Stimulated activated CD4-positive, alpha-beta T cell treated with anti-CD3 and anti-CD28 coated beads, TNF-alpha, amount 100 ng/mL, for 1 hour (primary cell): ENCODE measurements around the gene PAX8.
"Not testable (repeated sequence)": the region's sequence is repeated elsewhere in the genome, so short reads cannot be mapped to it uniquely, and the experiment has no call there.

Source experiments
- DNase-seq, 3 donors: peaks; one replicate each; pipeline ENCODE4 v3.0.0-alpha.2; 2020; ENCODE audit warnings: low read depth in 3 of 3, low spot score in 1 of 3

The PAX8 gene

GRCh38 chr2:113278742-113279139 is at the start of gene PAX8:
Gene PAX8, minus strand, starts transcription at chr2:113278921. Its CDS starts 527 bp downstream, at chr2:113278394.
- DNase-seq = no peak

- no peak for DNase-seq
These were observed 49.3 kb upstream of the PAX8 start for GRCh38 chr2:113328043-113328442.

GRCh38 chr2:113325161-113325731 is 46.5 kb upstream of the PAX8 start:
- not testable (repeated sequence) for DNase-seq

- peak in 2 of 3 donors; percentile 7 to 38 for DNase-seq
These were observed 46.0 kb upstream of the PAX8 start for GRCh38 chr2:113324684-113325160.

- not testable (repeated sequence) for DNase-seq
These were observed 44.4 kb upstream of the PAX8 start for GRCh38 chr2:113323129-113323528.

GRCh38 chr2:113320106-113320505 is 41.4 kb upstream of the PAX8 start:
- not testable (repeated sequence) for DNase-seq

GRCh38 chr2:113318941-113319340 is 40.2 kb upstream of the PAX8 start:
- DNase-seq = not testable (repeated sequence)

GRCh38 chr2:113316085-113316484 is 37.4 kb upstream of the PAX8 start:
- DNase-seq = no peak

GRCh38 chr2:113314663-113315062 is 35.9 kb upstream of the PAX8 start:
- not testable (repeated sequence) for DNase-seq

- DNase-seq = not testable (repeated sequence)
These were observed 35.5 kb upstream of the PAX8 start for GRCh38 chr2:113314176-113314575.

GRCh38 chr2:113311781-113312180 is 33.1 kb upstream of the PAX8 start:
- DNase-seq = not testable (repeated sequence)

GRCh38 chr2:113311191-113311590 is 32.5 kb upstream of the PAX8 start:
- DNase-seq = not testable (repeated sequence)

- DNase-seq = no peak
These were observed 31.1 kb upstream of the PAX8 start for GRCh38 chr2:113309655-113310387.

GRCh38 chr2:113308784-113309183 is 30.1 kb upstream of the PAX8 start:
- not testable (repeated sequence) for DNase-seq

- not testable (repeated sequence) for DNase-seq
These were observed 27.5 kb upstream of the PAX8 start for GRCh38 chr2:113306207-113306606.

- DNase-seq = not testable (repeated sequence)
These were observed 27.0 kb upstream of the PAX8 start for GRCh38 chr2:113305749-113306148.

GRCh38 chr2:113305146-113305545 is 26.4 kb upstream of the PAX8 start:
- no peak for DNase-seq

- no peak for DNase-seq
These were observed 26.0 kb upstream of the PAX8 start for GRCh38 chr2:113304702-113305101.

- not testable (repeated sequence) for DNase-seq
These were observed 23.7 kb upstream of the PAX8 start for GRCh38 chr2:113302216-113302980.

- DNase-seq = no peak
These were observed 21.6 kb upstream of the PAX8 start for GRCh38 chr2:113300281-113300680.

GRCh38 chr2:113298176-113298575 is 19.5 kb upstream of the PAX8 start:
- no peak for DNase-seq

- DNase-seq = peak in 1 of 3 donors; percentile 15
These were observed 18.9 kb upstream of the PAX8 start for GRCh38 chr2:113297590-113297989.
